ENCODE data around the gene E2F1. TPM values are rescaled to one million over a fixed set of nuclear protein-coding genes. Genes with fewer than 3 reads are reported as not detected.

E2F1 gene, protein sequence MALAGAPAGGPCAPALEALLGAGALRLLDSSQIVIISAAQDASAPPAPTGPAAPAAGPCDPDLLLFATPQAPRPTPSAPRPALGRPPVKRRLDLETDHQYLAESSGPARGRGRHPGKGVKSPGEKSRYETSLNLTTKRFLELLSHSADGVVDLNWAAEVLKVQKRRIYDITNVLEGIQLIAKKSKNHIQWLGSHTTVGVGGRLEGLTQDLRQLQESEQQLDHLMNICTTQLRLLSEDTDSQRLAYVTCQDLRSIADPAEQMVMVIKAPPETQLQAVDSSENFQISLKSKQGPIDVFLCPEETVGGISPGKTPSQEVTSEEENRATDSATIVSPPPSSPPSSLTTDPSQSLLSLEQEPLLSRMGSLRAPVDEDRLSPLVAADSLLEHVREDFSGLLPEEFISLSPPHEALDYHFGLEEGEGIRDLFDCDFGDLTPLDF
- polyA plus RNA-seq: 1 to 10 TPM; 1.5 to 2.5 (median 1.8) TPM

DNA sequence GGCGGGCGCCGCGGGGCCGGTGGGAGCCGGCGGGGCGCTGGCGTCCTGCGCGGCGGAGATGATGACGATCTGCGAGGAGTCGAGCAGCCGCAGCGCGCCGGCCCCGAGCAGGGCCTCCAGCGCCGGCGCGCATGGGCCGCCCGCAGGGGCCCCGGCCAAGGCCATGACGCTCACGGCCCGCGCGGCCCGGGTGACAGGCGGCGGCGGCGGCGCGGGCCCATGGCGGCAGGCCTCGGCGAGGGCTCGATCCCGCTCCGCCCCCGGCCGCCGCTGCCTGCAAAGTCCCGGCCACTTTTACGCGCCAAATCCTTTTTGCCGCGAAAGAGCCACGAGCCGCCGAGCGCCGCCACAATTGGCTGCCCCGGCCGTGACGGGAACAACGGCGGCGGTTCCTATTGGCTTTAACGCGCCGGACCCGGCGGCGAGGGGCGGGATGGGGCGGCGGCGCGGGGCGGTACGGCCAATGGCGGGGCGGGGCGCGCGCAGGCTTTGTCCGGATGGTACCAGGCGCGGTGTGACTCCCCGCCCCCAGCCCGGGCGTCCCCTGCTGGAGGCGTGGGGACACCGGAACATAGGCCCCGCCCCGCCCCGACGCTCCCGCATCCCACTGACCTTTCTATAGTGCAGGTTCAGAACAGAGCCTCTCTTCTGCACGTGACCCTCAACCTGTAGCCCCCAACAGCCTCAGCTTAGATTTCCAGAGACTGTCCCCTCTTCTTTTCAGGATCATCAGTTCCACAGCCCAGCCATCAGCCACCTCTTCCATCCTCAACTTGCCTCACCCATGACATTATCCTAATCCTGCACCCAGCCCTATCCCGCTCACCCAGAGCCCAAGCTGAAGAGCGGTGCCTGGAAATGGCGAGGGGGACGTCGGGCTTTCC lies at the start of gene E2F1:
E2F1 (minus strand) TSS at position 286 of the 884 bp plus-strand sequence; CDS start at position 165, 121 bp downstream.
- Mint-ChIP-seq H3K4me1 (peaks cover 29 to 39% of the 10 kb centered on the region in 2 donors), H3K36me3 (no peaks in the 10 kb centered on the region), H3K9me3 (no peaks in the 10 kb centered on the region), H3K4me3 (peak within 1 kb of the TSS; percentile 79 to 91 (median 86)), H3K27me3 (ENCODE audit: low read depth in 3 of 3) (peaks cover 0 to 2% (median 0%) of the 10 kb centered on the region in 3 donors), H3K27ac (peak within 1 kb of the TSS; percentile 76 to 95 (median 88))
- peak; percentile 94 to 95 (median 95) for DNase-seq

DNA sequence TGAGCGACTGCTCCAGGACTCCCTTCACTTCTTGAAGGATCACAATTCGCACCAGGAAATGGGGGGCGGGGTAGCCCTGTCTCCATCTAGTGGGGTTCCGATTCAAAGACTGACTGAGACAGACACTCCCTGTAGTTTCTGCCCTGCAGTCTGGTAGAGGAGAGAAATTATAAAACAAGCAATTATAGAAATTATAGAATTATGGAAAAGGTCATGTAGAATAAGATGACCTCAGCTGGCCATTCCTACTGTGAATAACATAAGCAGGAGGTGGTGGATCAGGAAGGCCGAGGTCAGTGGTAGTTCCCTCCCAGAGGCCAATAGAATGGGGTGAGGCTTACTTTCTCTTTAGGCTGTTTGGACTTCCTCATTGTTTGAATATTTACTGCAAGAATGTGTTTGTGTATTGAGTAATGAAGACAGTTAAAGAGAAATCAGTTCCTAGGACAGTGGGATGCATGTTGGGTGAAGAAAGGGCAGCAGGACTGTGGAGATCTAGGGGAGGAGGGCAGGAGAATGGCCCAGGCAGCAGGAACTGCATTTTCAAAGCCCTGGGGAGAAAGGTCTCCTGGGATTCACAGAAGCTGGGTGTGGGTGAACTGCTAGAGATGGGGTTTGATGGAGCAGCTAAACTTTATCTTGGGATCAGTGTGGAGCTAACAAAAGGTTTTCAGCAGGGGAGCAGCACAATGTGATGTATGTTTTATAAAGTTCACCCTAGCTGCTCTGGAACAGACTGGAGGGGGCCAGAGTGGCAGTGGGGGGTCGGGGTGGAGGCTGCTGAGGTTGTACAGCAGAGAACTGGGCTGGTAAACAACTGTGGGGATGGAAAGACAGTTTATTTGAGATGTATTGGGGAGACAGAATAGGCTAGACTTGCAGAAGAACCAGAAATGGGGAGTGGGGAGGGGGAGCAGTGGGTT lies 47.7 kb upstream of the E2F1 start:
- Mint-ChIP-seq H3K4me1 (peaks cover 21 to 22% of the 10 kb centered on the region in 2 donors), H3K9me3 (peaks cover 0 to 11% (median 6%) of the 10 kb centered on the region in 6 donors), H3K27me3 (ENCODE audit: low read depth in 3 of 3) (peaks cover 8 to 14% (median 10%) of the 10 kb centered on the region in 3 donors), H3K4me3 (peak overlapping the region; percentile 31 to 73 (median 57)), H3K27ac (peak overlapping the region; percentile 6 to 55 (median 36)), H3K36me3 (peaks cover 6 to 20% (median 6%) of the 10 kb centered on the region in 3 donors)
- no peak for DNase-seq

DNA sequence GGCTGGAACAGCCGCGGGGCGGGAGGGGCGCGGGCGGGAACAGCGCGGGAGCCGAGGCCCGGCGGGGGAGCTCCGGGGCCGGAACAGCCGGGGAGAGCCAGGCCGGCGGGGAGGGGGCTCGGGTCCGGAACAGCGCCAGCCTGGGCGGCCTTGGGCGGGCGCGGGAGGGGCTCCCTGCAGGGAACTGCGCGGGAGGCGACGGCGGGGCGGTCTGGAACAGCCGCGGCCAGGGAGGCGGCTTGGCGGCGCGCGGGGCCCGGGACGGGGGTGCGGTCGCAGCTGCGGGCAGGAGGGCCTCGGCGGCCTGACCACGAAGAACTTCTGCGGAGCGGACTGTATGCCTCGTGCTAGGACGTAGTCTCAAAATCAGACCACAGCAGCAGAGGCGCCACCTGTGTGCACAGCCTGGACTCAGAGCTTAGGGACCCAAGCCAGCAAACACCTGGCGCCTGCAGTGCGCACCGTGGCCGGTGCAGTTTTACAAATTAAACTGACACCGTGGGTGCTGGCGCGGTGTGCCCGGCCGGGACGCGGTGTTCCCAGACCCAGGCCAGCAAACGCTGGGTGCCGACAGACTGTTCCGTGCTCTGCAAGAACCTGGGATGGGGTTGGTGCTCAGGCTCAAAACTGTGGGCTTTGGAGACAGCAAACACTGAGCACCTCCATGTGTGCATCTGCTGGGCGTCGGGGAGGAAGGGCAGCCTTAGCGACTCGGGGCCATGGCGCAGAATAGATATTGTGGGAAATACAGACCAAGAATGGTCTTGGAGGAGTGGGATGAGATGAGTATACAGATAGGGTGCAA lies 46.2 kb upstream of the E2F1 start:
- H3K4me1 Mint-ChIP-seq: peaks cover 21 to 22% of the 10 kb centered on the region in 2 donors
- peak overlapping the region; percentile 83 to 88 (median 85) for H3K4me3 Mint-ChIP-seq
- DNase-seq: peak in 1 of 3 donors; percentile 89
- peak overlapping the region; percentile 60 to 89 (median 80) for H3K27ac Mint-ChIP-seq
- H3K9me3 Mint-ChIP-seq: peaks cover 0 to 11% (median 6%) of the 10 kb centered on the region in 6 donors
- H3K27me3 Mint-ChIP-seq (ENCODE audit: low read depth in 3 of 3): peaks cover 8 to 14% (median 10%) of the 10 kb centered on the region in 3 donors
- peaks cover 6 to 15% (median 6%) of the 10 kb centered on the region in 3 donors for H3K36me3 Mint-ChIP-seq

DNA sequence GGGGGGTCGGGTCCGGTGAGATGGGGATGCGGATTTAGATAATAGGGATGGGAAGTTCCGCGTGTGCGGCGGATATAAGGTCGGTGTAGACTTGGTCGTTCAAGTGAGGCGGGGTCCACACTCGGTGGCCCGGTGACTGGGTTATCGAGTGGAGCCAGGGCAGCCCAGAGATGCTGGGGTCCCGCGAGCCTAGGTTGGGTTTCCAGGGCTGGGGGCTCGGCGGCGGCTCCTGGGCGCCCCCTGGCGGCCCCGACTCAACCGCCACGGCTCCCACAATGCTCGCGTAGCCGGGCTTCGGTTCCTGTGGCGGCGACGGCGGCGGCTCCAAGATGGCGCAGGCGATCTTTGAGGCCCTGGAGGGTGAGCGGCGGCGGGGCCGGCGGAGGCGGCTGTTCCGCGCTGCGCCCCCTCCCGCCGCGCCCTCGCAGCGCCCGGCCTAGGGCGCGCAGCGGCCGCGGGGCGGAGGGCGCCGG lies 45.5 kb upstream of the E2F1 start, which contains the start of gene ZNF341:
ZNF341 (plus strand) TSS at position 304 of the 473 bp plus-strand sequence; CDS start at position 330, 26 bp downstream.
- peaks cover 2 to 11% (median 3%) of the 10 kb centered on the region in 3 donors for H3K36me3 Mint-ChIP-seq
- H3K27ac Mint-ChIP-seq: peak within 1 kb of the TSS; percentile 86 to 97 (median 90)
- peaks cover 0 to 7% (median 3%) of the 10 kb centered on the region in 6 donors for H3K9me3 Mint-ChIP-seq
- peaks cover 8 to 14% (median 10%) of the 10 kb centered on the region in 3 donors for H3K27me3 Mint-ChIP-seq (ENCODE audit: low read depth in 3 of 3)
- peaks cover 21 to 22% of the 10 kb centered on the region in 2 donors for H3K4me1 Mint-ChIP-seq
- peak in 2 of 3 donors; percentile 88 to 91 for DNase-seq
- peak within 1 kb of the TSS; percentile 89 to 94 (median 91) for H3K4me3 Mint-ChIP-seq

DNA sequence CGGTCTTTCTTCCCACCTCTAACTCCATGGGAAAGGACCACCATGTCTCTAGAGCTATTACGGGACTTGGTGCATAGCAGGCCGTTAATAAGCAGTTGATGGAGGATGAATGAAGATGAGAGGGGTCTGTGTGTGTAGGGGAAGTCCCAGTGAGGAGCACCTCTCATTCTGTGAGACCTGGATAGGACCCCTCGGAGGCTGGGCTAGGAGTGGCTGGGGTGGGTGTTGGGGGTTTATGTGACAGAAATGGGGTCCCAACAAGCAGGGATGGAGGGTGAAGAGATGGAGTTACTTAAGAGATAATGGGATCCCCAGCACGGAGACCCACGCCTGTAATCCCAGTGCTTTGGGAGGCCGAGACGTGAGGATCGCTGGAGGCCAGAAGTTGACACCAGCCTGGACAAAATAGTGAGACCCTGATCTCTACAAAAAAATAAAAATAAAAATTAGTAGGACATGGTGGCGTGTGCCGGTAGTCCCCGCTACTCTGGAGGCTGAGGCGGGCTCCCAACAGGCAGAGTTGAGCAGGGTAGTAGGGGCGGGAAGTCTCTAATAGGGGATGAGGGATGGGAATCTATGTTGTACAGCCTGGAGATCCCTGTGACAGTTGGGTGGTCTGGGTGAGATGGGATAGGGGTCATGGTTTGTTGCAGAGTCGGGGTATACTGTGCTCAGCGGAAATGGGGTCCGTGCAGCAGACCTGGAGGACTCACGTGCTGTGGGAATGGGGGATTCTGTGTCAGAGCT lies 44.9 kb upstream of the E2F1 start:
- Mint-ChIP-seq H3K27me3 (ENCODE audit: low read depth in 3 of 3) (peaks cover 10 to 14% (median 10%) of the 10 kb centered on the region in 3 donors), H3K36me3 (peaks cover 0 to 7% (median 0%) of the 10 kb centered on the region in 3 donors), H3K9me3 (peaks cover 0 to 1% (median 0%) of the 10 kb centered on the region in 6 donors), H3K4me1 (peaks cover 21 to 22% of the 10 kb centered on the region in 2 donors), H3K27ac (peak overlapping the region; percentile 86 to 97 (median 90)), H3K4me3 (peak overlapping the region; percentile 89 to 94 (median 91))
- no peak for DNase-seq

DNA sequence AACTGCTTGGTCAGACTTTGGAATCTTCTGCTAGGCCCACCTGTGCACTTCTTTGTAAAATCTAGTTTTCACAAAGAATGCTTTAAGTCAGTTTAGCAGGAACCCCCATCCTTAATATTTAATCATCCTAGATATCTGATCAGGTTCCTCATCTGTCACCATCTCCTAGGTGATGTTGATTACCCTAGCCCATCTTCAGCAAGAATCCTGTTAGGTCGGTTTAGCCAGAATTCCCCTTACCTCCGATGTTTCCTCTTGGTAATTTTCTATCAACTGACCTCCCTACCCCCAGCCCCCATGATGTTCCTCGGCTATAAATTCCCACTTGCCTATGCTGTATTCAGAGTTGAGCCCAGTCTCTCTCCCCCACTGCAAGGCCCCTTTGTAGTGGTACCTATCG lies 42.9 kb upstream of the E2F1 start:
- peak overlapping the region in 1 of 5 donors; percentile 3 for H3K4me3 Mint-ChIP-seq
- H3K27me3 Mint-ChIP-seq (ENCODE audit: low read depth in 3 of 3): peaks cover 10 to 14% (median 10%) of the 10 kb centered on the region in 3 donors
- no peak for DNase-seq
- no peaks in the 10 kb centered on the region for H3K36me3 Mint-ChIP-seq
- H3K9me3 Mint-ChIP-seq: no peaks in the 10 kb centered on the region
- peaks cover 19 to 22% of the 10 kb centered on the region in 2 donors for H3K4me1 Mint-ChIP-seq
- H3K27ac Mint-ChIP-seq: peak overlapping the region in 1 of 6 donors; percentile 50

DNA sequence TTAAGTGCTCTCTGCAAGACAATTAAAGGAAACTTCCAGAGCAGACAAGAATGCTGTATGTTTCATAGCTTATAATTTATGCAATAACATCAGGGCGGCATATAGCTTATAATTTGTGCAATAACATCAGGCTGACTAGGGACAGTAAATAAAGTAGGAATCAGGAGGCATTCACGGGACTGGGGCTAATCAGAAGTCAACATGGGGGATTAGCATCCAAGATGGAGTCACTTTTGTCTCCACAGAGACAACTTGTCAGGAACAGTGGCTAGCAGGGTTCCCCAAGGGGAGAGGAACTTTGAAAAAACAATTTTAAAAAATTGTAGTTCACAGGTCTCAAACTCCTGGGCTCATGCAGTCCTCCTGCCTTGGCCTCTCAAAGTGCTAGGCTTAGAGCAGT lies 42.3 kb upstream of the E2F1 start:
- H3K4me3 Mint-ChIP-seq: no peak overlapping the region
- no peaks in the 10 kb centered on the region for H3K36me3 Mint-ChIP-seq
- DNase-seq: no peak
- peaks cover 13 to 17% of the 10 kb centered on the region in 2 donors for H3K4me1 Mint-ChIP-seq
- peaks cover 10 to 14% (median 10%) of the 10 kb centered on the region in 3 donors for H3K27me3 Mint-ChIP-seq (ENCODE audit: low read depth in 3 of 3)
- H3K27ac Mint-ChIP-seq: no peak overlapping the region
- no peaks in the 10 kb centered on the region for H3K9me3 Mint-ChIP-seq

DNA sequence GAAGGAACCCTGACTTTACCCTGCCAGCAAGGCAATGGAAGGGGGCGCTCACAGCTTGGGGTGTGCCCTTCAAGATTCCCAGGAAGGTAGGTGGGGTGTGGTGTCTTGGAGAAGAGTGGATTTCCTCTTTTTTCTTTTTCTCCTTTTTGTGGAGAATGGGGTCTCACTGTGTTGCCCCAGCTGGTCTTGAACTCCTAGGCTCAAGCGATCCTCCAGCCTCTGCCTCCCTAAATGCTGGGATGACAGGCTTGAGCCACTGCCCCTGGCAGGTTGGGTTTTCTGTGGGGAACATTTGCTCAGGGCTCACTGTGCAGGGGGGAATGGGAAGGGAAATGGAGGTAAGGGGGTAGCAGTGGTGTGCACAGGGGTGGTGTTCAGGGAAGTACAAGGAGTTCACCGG lies 41.6 kb upstream of the E2F1 start:
- Mint-ChIP-seq H3K9me3 (no peaks in the 10 kb centered on the region), H3K4me1 (peaks cover 11 to 14% of the 10 kb centered on the region in 2 donors), H3K36me3 (no peaks in the 10 kb centered on the region), H3K27ac (peak overlapping the region in 1 of 6 donors; percentile 28), H3K4me3 (no peak overlapping the region), H3K27me3 (ENCODE audit: low read depth in 3 of 3) (peaks cover 9 to 14% (median 10%) of the 10 kb centered on the region in 3 donors)
- no peak for DNase-seq

DNA sequence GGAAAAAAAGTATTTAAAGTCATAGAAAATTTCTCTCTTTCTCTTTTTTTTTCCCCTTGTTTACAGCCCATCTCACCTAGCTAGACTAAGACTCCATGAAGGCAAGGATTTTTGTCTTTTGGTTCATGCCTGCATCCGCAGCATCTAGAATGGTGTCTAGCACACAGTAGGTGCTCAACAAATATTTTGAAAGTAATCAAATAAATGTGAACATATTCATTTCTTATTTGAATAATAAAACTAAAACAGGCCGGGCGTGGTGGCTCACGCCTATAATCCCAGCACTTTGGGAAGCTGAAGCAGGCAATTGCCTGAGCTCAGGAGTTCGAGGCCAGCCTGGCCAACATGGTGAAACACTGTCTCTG lies 40.9 kb upstream of the E2F1 start:
- H3K4me3 Mint-ChIP-seq: no peak overlapping the region
- DNase-seq: no peak
- H3K27me3 Mint-ChIP-seq (ENCODE audit: low read depth in 3 of 3): peaks cover 4 to 10% (median 5%) of the 10 kb centered on the region in 3 donors
- H3K27ac Mint-ChIP-seq: no peak overlapping the region
- no peaks in the 10 kb centered on the region for H3K36me3 Mint-ChIP-seq
- H3K4me1 Mint-ChIP-seq: peaks cover 7 to 10% of the 10 kb centered on the region in 2 donors
- peaks cover 0 to 2% (median 0%) of the 10 kb centered on the region in 6 donors for H3K9me3 Mint-ChIP-seq

DNA sequence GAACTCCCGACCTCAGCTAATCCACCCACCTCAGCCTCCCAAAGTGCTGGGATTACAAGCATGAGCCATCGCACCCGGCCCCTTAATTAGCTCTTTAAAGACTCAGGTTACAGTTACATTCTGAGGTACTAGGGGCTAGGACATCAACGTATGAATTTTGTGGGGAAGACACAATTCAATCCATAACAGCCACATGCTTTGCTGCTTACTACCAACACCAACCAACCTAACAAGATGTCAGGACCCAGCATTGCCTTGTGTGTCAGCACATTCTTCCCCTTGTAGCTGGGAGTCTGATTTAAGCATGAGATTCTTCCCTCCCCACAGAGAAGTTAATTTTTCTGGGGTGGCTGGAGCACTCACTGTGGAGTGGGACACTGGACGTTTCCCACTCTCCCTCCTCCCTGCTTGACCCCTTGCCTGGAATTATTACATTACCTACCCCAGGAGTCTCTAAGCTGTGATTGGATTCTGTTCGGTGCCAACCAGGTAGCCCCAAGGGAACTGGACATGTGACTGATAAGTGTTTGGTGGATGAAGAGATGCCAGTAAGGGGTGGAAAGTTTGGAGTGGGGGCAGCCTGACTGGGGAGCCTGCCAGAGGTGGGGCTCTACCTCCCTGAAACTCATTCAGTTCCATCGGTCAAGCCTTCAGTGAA lies 39.6 kb upstream of the E2F1 start:
- Mint-ChIP-seq H3K4me3 (no peak overlapping the region), H3K9me3 (peaks cover 0 to 2% (median 0%) of the 10 kb centered on the region in 6 donors), H3K36me3 (no peaks in the 10 kb centered on the region), H3K27me3 (ENCODE audit: low read depth in 3 of 3) (peaks cover 0 to 7% (median 2%) of the 10 kb centered on the region in 3 donors), H3K4me1 (peaks cover 3 to 10% of the 10 kb centered on the region in 2 donors), H3K27ac (no peak overlapping the region)
- no peak for DNase-seq
